GM19452 (cell line): Measurements from ENCODE around the gene RASGRP1.

Experiments used
- ATAC-seq: cut with Tn5 transposase; IDR thresholded peaks from one replicate; pipeline ENCODE4 v1.9.1; 2021; ENCODE audit not compliant: unreplicated experiment

Gene RASGRP1

GRCh38 chr15:38508647-38509046 is 56.0 kb downstream of the RASGRP1 start:
- ATAC-seq = no peak

- no peak for ATAC-seq
These were observed 57.0 kb downstream of the RASGRP1 start for GRCh38 chr15:38507570-38507969.

GRCh38 chr15:38506997-38507396 is 57.6 kb downstream of the RASGRP1 start:
- no peak for ATAC-seq

GRCh38 chr15:38504680-38505467 is 59.7 kb downstream of the RASGRP1 start:
- ATAC-seq = no peak

GRCh38 chr15:38503496-38503895 is 61.1 kb downstream of the RASGRP1 start:
- ATAC-seq = no peak

GRCh38 chr15:38499651-38500050 is 65.0 kb downstream of the RASGRP1 start:
- ATAC-seq = no peak

- ATAC-seq = no peak
These were observed 68.5 kb downstream of the RASGRP1 start for GRCh38 chr15:38496151-38496550.

- ATAC-seq = no peak
These were observed 74.2 kb downstream of the RASGRP1 start for GRCh38 chr15:38490242-38490922.

GRCh38 chr15:38487378-38487777 is 77.2 kb downstream of the RASGRP1 start:
- no peak for ATAC-seq

- no peak for ATAC-seq
These were observed 77.7 kb downstream of the RASGRP1 start for GRCh38 chr15:38486936-38487335.

- no peak for ATAC-seq
These were observed 82.0 kb downstream of the RASGRP1 start for GRCh38 chr15:38482572-38482971.

GRCh38 chr15:38481761-38482160 is 82.9 kb downstream of the RASGRP1 start:
- no peak for ATAC-seq

- no peak for ATAC-seq
These were observed 83.5 kb downstream of the RASGRP1 start for GRCh38 chr15:38481113-38481512.

GRCh38 chr15:38479756-38480155 is 84.9 kb downstream of the RASGRP1 start:
- no peak for ATAC-seq

GRCh38 chr15:38479266-38479665 is 85.3 kb downstream of the RASGRP1 start:
- ATAC-seq = no peak

- no peak for ATAC-seq
These were observed 87.0 kb downstream of the RASGRP1 start for GRCh38 chr15:38477637-38478036.

GRCh38 chr15:38476120-38476519 is 88.5 kb downstream of the RASGRP1 start:
- no peak for ATAC-seq

- no peak for ATAC-seq
These were observed 89.3 kb downstream of the RASGRP1 start for GRCh38 chr15:38475361-38475760.

GRCh38 chr15:38474155-38474757 is 90.4 kb downstream of the RASGRP1 start:
- peak; percentile 95 for ATAC-seq

- ATAC-seq = no peak
These were observed 92.6 kb downstream of the RASGRP1 start for GRCh38 chr15:38471974-38472373.

- ATAC-seq = no peak
These were observed 93.8 kb downstream of the RASGRP1 start for GRCh38 chr15:38470816-38471215.

GRCh38 chr15:38464675-38465074 is 99.9 kb downstream of the RASGRP1 start:
- ATAC-seq = no peak
